UCSD-AML1 (cell line): ENCODE results near the gene PIK3R5.

Source experiments
- DNase-seq: peaks from one replicate; lab custom pipeline; 2025; ENCODE audit not compliant: unreplicated experiment; lab: John Stamatoyannopoulos, UW

PIK3R5 gene

DNA sequence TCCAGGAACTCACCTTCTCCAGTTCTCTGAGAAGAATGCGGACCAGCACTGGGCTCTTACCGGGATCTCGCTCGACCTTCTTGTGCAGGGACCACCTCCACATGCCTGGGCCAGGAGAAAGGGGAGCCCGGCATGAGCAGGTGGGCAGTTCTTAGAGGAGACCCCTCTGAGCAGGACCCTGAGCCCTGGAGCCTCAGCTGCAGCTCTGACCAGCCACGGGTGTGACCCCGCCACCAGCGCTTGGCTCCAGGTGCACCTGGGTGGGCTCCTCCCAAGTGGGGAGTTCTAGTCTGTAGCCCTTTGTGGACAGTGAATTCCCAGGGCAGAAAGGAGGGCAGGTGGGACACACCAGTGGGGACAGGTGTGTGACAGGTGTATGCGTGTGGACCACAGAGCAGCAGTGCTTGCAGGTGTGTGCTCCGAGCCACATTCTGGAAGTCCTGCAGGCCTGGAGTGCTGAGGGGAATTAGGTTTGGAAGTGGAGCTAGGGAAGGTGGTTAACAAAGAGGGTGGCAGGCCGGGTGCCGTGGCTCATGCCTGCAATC is 126.9 kb downstream of the PIK3R5 start:
- DNase-seq: no peak

DNA sequence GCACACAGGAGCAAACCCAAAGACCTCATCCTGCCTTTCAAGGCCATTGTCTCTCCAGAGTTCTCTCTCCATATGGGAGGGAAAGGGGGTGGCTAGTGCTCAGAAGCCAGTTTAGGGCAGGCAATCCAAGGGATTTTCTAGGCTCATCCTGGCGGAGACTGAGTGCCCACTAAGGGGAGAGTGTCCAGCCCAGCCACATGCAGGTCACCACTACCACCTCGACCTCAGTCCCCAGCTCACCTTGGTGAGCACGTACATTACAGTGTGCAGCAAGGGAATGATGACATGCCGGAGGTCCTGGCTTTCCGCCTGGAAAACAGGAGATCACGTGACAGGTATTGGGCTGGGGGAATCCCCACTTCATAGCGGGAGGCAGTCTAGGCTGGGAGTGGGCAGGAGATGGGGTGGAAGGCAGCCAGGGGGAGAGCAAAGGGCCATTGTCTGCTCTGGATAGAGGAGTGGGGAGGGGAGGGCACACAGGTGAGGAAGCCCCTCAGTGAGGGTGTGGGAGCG is 127.9 kb downstream of the PIK3R5 start:
- no peak for DNase-seq

DNA sequence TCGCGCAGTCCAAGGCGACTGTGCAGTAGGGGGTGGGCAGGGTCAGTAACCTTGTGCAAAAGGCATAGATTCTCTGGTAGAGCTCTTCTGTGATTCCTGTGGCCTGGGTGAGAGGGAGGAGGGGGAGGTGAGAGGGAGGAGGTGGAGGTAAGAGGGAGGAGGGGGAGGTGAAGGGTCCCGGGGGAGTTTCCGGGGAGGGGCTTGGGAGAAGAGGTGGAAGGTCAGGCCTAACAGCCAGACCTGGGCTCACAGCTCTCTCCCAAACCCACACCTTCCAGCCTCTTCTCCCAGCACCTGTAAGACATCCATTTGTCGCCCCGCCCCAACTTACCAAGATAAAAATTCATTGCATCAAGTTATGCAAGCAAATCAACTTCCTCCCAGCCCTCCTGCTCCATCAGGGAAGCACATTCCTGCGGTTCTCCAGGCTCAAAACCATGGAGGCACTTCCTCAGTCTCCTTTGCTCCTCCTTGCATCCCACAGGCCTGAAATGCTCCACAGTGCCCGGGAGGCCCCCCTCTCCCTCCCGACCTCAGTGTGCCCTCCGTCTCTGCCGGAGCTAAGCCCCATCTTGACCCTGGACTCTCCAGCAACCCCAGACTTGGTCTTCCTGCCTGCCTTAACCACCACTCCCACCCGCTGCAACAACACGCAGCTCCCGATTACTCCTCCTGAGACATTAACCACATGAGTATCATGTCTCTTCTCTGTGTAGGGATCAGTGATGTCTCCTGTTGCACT is 128.5 kb downstream of the PIK3R5 start:
- no peak for DNase-seq

DNA sequence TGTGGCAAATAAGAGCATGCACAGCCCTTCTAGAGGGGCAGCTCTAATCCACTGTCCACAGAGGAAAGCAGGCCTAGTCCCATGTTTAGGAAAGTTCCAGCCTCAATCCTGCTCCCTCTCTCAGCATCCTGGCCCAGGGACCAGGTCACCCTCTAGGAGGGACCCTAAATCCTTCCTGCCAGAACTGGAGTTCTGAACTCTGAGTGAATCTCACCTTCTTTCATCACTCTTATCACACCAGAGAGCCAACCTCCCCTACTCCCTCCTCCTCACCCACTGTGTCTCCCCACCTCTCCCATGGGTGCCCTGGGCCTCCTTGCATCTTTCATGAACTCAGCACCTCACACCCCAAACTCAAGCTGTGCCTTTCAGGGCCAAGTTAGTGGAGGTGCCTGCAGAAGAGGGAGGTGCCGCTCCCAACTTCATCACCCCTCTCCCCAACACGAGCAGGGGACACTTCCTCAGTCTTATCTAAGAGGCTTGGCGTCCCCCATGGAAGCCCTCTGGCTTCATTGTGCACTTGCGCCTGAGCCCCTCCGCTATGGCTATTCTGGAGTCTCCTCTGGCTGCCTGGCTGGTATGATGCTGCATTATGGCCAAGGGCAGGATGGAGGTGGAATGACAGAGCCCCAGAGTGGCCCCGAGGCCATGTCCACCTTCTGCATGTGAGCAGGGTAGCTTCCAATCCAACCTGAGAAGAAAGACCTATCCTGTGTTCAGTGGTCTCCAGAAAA is 129.7 kb downstream of the PIK3R5 start:
- no peak for DNase-seq

DNA sequence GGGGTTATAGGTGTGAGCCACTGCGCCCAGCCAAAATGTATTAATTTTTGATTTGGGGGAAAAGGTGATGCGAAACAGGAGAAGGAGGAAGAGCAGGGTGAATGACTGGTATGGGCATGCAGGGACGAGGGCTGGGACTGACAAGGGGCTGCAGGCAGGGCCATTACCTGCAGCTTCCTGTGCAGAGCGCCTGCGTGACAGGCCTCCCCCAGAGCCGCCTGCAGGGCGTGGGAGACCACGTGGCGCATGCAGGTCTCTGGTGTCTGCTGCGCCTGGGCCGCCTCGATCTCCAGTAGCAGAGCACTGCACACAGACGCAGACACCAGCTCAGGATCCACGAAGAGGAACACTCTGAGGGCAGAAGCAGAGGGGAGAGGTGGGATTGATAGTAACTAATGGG is 130.4 kb downstream of the PIK3R5 start:
- DNase-seq: no peak

DNA sequence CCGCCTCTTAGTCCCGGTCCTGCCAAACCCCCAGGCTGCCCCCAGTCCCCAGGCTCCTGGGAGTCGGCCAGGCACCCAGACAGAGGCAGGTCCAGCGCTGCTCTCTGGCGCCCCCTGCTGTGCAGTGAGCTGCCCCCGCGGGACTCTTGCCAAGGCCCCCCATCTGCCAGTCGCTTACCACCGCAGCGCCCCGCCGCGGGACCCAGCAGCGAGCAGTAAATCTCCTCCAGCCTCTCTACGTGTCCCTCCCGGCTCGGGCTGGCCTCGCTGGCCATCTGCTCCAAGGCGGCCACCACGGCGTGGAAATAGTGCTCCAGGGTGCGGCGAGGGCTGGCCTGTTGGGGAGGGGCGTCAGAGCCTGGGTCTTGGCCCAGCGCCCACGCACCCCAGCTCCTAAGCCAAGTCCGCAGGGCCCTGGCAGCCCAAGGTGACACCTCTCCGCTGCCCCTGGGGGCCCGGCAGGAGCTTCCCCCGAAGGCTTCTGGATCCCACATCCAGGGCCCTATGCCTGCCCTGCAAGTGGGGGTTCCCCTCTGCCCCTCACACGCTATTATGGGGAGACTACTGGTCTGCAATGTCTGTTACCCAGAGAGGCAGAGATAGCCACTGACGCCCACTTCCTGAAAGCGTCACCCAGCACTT is 132.7 kb downstream of the PIK3R5 start:
- DNase-seq: peak; percentile 29

DNA sequence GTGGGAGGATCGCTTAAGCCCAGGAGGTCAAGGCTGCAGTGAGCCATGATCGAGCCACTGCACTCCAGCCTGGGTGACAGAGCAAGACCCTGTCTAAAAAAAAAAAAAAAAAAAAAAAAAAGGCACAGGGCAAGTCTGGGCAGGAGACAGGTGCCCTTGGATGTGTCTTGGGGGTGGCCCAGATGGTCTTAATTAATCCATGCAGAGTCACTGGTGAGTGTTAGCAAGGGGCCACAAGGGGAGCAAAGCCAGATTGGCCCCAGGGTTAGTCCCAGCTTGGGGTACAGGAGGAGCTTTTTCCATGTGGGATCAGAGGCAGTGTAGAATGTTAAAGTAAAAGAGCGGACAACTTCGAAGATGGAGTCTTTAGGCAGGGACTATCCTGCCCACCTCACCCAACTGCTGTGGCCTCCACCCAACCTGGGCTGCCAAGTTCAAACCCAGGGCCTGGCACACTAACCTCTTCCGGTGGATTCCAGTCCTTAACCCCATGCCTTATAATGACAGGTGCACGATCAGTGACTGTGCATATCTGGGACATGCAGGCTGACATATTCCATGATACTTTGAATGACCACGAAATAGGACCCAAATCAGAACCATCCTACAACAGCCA is 134.2 kb downstream of the PIK3R5 start:
- DNase-seq: no peak

DNA sequence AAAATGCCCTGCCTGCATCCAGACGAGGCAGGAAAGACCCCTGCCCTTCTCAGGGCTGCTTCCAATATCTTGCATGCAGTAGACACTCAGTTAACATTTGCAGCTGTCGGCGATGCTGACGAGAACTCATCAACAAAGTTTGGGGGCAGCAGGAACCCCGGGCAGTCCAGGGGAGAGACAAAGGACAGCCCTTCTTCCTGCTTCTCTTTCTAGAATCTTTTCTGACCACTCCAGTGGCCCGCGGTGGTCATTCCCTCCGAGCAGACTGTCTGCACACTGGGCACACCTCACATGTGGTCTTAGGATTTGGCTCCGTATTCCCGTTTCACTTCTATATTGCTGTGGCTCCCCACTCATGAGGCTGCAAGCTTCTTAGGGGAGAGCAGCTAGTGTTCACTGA is 135.4 kb downstream of the PIK3R5 start:
- no peak for DNase-seq

DNA sequence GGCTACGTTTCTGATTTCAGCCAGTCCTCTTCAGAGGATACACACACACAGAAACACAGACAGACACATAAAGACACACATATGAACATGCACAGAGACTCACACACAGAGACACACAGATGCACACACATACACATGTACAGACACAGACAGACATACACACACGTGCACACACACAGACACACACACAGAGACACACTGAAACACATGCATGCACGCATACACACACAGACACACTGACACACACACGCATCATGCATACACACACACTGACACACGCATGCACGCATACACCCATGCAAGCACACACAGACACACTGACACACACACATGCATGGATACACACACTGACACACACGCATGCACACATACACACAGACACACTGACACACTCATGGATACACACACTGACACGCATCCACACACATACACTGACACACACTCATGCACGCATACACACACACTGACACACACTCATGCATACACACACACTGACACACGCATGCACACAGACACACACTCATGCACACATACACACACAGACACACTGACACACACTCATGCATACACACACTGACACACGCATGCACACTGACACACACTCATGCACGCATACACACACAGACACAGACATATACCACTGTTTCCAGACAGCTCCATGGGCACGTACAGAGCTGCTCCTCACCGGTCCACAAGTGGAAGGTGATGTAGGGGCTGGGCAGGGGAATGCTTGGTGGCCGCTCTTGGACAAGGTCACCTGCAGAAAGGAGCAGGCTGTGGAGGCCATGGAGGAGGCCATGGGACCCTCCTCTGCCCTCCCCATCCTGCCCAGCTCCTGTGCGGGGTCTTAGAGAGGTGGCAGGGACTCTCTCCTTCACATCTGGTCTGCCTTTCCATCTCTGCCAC is 136.2 kb downstream of the PIK3R5 start:
- no peak for DNase-seq
